GM18951 (cell line): ENCODE measurements around the gene PAEP.

ENCODE experiments used
- POLR2A ChIP-seq: IDR thresholded peaks from 4 replicates; pipeline ENCODE4 v1.6.1; 2011; ENCODE audit warnings: mild to moderate bottlenecking; ENCODE audit not compliant: insufficient read length, insufficient read depth; ENCODE audit errors: extremely low read depth
- in situ Hi-C: fragments of 300-500 bp; cut with MboI; formaldehyde crosslinking; loops from one replicate; pipeline ENCODE4 v1.12.0; 2022; ENCODE audit warnings: low sequenced_read_pairs, mixed read lengths, inconsistent platforms; ENCODE audit not compliant: unreplicated experiment

PAEP gene

DNA sequence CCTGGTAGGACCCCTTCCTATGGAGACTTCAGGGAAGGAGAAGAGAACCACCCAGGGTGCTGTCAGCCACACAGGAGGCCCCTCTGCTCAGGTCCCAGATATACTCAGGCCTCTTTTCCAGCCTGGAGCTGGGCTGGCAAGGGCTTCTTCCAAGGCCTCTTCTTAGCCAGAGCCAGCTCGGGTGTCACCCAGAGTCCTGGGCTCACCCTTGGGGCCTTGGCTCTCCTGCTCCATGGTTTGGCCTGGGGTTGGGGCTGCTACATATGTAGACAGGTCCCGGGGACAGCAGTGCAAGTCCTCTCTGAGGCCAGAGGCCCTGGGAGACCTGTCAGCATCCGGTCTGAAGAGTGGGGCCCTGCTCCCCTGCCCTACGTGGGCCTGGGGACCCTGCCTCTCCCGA, 22.8 kb downstream of the PAEP start:
- TF ChIP-seq POLR2A: no peak
- in situ Hi-C loops: no loop called here

DNA sequence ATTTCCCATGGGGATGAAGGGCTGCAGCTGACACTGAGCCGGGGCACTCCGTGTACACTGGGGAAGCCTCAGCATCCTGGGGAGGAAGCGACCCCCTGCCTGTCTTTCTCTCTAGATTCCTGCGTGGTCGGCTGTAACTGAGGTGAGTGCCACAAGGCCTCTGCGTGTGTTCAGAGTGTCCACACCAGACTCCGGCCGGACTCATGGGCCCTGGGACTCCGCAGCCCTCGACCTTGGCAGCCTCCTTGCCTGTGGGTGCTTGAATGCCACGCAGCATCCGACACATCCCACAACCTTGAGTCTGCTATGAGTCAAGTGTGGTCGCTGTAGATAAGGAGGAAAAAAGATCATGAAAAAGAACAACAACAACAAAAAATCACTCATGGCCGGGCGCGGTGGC, 23.4 kb downstream of the PAEP start:
- TF ChIP-seq POLR2A: no peak
- in situ Hi-C loops: no loop called here

DNA sequence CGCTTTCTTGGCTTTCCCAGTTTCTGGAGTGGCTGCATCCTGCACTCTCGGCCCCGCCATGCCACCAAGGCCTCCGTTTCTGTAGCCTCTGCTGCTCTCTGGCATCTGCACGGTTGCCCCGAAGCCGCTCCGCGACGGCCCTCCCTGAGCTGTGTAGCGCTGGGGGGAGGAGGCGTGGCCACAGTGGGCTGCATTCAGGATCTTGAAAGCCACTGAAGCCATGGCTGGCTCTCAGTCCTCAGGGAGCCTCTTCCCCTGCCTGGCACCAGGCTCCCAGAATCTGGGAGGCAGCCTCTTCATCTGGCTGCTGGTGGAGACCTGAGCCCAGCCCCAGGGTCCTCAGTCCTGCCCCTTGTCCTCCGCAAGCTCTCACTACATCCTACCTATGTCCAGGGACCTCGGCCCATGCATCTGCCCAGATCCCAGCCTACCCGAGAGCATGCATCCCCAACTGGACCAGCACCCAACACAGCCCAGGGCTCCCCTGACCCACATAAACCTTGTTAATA, 25.1 kb downstream of the PAEP start:
- TF ChIP-seq POLR2A: no peak
- in situ Hi-C loops: no loop called here

DNA sequence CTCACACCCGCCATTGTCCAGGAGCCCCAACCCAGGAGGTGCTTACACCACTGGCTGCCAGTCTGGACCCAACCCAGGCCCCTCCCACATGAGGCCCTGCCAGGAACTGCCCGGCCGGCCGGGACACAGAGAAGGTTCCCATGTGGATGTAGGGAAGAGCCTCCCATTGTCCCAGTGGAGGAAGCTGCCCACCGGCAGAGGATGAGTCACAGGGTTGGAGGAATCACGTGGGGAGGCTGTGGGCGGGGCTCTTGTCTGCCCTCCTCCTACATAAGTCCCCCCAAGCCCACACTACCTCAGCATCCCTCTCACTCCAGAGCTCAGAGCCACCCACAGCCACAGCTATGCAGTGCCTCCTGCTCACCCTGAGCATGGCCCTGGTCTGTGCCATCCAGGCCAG, 26.1 kb downstream of the PAEP start:
- no peak for TF ChIP-seq POLR2A
- in situ Hi-C loops: no loop called here

DNA sequence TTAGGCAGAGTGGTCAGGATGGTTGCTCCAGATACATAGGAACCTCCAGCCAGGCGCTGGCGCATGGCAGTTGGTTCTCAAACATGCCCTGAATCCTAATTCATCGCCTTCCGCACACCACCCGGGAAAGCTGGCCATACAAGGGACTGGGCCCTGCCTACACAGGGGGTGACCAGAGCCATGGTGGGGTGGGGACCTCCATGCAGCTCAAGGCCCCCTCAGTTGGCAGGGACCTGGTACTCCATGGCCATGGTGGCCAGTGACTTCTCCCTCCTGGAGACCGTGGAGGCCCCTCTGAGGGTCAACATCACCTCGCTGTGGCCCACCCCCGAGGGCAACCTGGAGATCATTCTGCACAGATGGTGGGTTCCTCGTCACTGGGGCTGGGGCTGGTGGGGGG, 26.8 kb downstream of the PAEP start:
- in situ Hi-C loops: no loop called here

DNA sequence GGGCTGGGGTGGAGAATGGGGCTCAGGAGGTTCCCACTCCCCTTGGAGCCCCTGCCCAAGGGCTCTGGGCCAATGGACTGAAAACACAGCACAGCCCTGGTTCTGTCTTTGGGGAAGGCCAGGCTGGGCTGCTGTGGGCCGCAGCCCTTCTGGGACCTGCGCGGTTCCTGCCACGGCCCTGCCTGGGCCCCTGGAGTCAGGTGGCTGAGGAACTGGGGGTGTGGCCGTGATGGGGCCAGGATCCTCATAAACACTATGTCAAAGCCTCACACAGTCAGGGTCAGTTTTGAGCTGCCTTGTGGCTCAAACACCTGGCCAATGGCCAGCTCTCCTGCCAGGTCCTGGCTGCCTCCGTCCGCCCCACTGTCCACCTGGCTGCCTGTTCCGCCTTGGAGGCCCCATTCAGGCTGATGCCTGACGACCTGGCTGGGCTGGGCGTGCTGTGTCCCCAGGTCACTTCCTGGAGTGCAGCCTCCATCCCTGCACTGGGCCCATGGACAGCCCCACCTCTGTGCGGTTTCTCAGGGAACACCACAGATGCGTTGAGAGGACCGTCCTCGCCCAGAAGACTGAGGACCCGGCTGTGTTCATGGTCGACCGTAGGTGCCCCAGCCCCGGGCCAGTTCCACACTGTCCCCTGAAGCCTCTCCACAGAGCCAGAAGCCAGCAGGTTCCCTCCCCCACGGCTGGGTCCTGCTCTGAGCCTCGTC, 27.5 kb downstream of the PAEP start:
- in situ Hi-C loops: no loop called here
- TF ChIP-seq POLR2A: no peak

More for the DNA sequence above, 26.8 kb downstream of the PAEP start:
- TF ChIP-seq POLR2A: no peak

DNA sequence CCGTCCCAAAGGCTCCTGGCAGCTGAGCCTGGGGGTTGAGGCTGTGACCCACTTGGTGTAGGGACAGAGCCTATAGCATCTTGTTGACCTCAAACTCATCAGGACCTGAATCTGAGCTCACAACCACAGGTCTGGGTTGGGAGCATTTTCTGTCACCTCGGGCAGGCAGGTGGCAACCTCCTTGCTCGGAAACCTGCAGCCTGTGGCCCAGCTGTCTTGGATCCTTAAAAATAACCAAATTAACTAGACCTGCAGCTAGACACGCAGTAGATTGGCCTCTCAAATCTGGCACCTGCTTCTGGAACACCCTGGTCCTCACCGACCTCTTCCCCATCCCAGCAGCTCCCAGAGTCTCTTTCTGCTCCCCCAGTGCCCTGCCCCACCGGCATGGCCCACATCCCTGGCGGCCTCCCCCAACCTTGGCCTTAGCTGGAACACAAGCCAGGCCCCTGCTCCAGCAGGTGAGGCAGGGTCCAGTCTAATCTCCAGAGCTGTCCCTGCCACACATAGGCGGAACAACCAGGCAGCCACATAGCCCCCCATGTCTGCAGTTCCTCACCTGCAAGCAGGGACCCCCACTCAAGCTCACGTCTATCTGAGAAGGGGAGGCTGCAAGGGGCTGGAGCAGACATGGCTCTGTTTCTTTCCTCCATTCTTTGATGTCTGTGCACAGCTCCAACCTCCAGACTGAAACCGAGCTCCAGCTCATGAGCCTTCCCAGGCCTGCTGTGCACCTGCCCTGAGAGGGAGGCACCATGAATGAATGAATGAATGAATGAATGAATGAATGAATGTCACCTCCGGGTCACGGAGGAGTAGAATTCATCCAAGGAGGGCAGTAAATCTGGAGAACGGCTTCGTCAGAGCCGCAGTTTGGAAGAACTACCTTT, 28.3 kb downstream of the PAEP start:
- TF ChIP-seq POLR2A: no peak
- in situ Hi-C loops: no loop called here

DNA sequence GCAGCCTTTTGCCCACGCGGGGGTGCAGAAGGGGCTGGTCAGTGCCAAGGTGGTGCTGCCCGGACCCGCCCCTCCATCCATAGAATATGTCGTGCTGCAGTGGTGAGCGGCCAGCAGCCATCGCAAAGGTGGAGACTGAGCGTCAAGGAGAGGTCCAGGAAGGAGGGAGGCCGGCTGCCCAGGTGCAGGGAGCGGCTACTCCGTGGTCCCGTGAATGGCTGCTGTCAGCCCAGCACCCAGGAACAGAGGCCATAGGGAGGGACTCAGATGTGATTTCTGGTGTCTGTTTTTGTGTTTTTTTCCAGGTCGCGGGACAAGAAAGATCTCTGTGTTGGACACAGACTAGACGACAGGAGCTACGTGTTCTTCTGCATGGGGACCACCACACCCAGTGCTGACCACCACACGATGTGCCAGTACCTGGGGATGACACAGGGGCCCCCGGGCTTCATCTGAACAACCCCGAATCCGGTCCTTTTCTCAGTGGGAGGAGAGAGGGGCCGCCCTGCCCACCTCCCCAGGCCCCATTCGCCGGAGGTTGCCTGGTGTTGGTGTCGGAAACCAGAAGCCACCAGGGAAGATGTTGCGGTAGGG, 29.0 kb downstream of the PAEP start:
- in situ Hi-C loops: no loop called here
- TF ChIP-seq POLR2A: no peak

DNA sequence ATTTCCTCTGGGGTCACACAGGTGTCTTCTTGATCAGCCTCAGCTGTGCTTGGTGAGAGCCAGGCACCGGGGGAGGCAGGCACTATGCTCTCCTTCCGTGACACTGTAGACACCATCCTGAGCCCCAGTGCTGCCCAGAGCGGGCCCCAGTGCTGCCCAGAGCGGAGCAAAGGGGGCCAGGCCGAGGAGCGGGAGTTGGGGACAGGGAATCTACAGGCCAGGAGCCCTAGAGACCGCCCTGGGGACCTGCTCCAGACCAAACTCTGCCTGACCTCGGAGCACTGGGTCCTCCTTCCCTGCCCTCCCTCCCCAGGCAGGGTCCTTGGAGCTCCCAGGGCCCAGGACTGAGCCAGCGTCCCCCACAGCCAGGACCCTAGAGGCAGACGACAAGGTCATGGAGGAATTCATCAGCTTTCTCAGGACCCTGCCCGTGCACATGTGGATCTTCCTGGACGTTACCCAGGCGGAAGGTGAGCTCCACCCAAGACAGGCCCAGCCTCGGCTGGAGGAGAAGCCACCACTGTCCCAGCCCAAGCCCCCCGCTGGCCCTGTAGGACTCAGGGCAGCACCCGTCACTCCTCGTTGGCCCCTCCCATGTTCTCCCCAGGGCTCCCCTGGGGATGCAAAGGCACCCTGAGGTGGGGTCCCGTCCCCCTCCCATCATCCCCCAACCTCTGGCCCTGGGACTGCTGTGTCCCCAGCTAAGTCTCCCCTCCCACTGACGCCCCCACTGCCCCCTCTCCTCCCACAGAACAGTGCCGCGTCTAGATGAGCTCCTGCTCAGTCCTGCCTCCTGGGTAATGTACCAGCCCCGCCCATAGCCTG, 30.2 kb downstream of the PAEP start:
- in situ Hi-C loops: no loop called here
- no peak for TF ChIP-seq POLR2A

DNA sequence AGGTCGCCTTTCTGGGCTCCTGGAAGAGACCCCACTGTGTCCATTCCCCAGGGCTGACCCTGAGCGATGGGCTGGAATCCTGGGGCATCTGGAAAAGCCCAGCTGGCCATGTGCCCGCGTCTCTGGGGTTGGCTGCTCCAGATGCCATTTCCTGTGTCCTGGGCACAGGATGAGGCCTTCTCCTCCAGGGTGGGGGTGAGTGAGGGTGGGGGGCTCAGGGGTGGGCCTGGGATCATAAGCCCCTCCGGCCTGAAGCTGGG, 30.7 kb downstream of the PAEP start:
- TF ChIP-seq POLR2A: no peak
- in situ Hi-C loops: no loop called here

DNA sequence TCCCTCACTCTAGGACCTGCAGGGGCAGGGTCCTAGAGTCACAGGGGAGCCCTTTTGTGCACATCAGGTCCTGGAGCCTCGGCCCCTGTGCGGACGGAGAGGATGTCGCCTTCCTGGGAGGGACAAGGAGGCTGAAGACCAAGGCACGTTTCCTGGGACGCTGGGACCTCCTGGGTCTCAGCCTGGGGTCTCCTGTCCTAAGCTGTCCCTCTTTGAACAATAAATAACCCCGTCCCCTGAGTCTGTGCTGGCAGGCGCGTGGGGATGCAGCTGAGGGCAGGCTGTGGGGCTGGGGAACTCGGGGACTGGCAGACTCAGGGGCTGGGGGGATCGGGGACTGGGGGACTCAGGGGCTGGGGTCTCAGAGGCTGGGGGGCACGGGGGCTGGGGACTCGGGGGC, 31.1 kb downstream of the PAEP start:
- in situ Hi-C loops: no loop called here
- TF ChIP-seq POLR2A: no peak

DNA sequence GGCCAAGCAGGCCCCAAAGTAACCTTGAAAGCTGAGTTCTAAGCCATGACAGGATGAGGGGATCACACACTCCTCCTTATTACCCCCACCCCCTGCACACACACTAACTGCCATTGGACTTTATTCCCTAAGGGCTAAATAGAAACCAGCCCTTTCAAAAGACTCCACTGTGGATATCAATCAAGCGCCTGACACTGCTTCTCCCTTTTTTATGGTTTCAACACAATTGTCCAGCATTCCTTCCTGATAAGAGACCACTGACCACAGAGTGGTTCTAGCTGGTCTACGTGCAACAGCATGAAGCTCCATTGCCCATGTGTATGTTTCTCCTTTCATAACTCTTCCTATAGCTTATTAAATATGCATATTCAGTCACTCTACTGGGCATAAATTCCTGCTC, 34.7 kb downstream of the PAEP start:
- in situ Hi-C loops: no loop called here
- no peak for TF ChIP-seq POLR2A

DNA sequence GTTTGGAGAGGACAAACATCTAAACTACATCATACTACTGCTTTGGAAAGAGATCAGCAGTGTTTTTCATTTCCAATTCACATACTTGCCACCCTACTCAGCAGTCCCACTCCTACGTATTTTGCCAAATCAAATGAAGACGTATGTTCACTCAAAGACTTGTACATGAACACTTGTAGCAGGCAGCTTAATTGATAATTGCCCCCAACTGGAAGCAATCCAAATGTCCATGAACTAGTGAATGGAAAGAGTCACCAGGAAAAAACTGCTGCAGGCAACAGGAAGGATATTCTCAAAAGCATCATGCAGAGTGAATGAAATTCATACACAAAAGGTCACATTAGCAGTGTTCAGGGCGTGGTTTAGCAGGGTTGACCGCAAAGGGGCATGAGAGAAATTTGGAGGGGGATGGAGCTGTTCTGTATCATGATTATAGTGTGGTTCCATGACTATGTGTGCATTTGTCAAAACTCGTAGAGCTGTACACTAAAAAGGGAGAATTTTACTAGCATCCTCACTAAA, 38.8 kb downstream of the PAEP start:
- TF ChIP-seq POLR2A: no peak
- in situ Hi-C loops: no loop called here
